CD4-positive, CD25-positive, alpha-beta regulatory T cell (primary cell): ENCODE measurements around the gene KRT74. TPM values are rescaled to one million over a fixed set of nuclear protein-coding genes. Genes with fewer than 3 reads are reported as not detected.

Source experiments
- ATAC-seq, 2 donors: fragments of 150-1000 bp; cut with Tn5 transposase; one replicate each; pipeline ENCODE4 v1.10.0; 2021; ENCODE audit warnings: low read depth in 2 of 2, moderate number of reproducible peaks in 2 of 2, moderate library complexity in 1 of 2
- DNase-seq, 3 donors: peaks; one replicate each; pipeline versions ENCODE4 v3.0.0 to v3.0.0-alpha.2; 2012 to 2022; ENCODE audit warnings: mixed read lengths in 1 of 3
- H3K27ac ChIP-seq: one replicate; pipeline ENCODE4 v1.7.0; 2013; ENCODE audit warnings: mild to moderate bottlenecking, low read length; ENCODE audit not compliant: insufficient read depth, poor library complexity, severe bottlenecking
- H3K27me3 ChIP-seq: one replicate; pipeline ENCODE4 v1.7.0; 2013; ENCODE audit warnings: low read length; ENCODE audit not compliant: control insufficient read depth, insufficient read depth
- H3K36me3 ChIP-seq: one replicate; pipeline ENCODE4 v1.7.0; 2013; ENCODE audit warnings: mild to moderate bottlenecking, low read length, moderate library complexity; ENCODE audit not compliant: control insufficient read depth, insufficient read depth
- H3K4me1 ChIP-seq: 2 replicates; pipeline ENCODE4 v1.7.0; 2013; ENCODE audit warnings: mild to moderate bottlenecking, low read length; ENCODE audit not compliant: insufficient read depth, control insufficient read depth, poor library complexity, severe bottlenecking
- H3K4me3 ChIP-seq: one replicate; pipeline ENCODE4 v1.7.0; 2013; ENCODE audit warnings: low read depth, mild to moderate bottlenecking, low read length, moderate library complexity
- H3K9me3 ChIP-seq, 2 experiments: 1 replicate in 1 of 2; 2 replicates in 1 of 2; pipeline ENCODE4 v1.7.0; 2013; ENCODE audit warnings: low read length in 2 of 2, mild to moderate bottlenecking in 1 of 2, moderate library complexity in 1 of 2; ENCODE audit not compliant: control insufficient read depth in 2 of 2
- H3K27ac Mint-ChIP-seq, 3 donors: one replicate each; pipeline ENCODE4 v1.8.0; 2020 to 2022; ENCODE audit warnings: mild to moderate bottlenecking in 3 of 3, mixed read lengths in 3 of 3, moderate library complexity in 2 of 3
- H3K27me3 Mint-ChIP-seq: one replicate; pipeline ENCODE4 v1.8.0; 2022; ENCODE audit warnings: mild to moderate bottlenecking, mixed read lengths
- H3K36me3 Mint-ChIP-seq: one replicate; pipeline ENCODE4 v1.8.0; 2020; ENCODE audit warnings: mixed read lengths
- H3K4me1 Mint-ChIP-seq, 4 donors: one replicate each; pipeline ENCODE4 v1.8.0; 2020 to 2022; ENCODE audit warnings: mixed read lengths in 4 of 4, mild to moderate bottlenecking in 1 of 4
- H3K4me3 Mint-ChIP-seq, 4 donors: one replicate each; pipeline ENCODE4 v1.8.0; 2020 to 2022; ENCODE audit warnings: mild to moderate bottlenecking in 4 of 4, mixed read lengths in 4 of 4, moderate library complexity in 3 of 4
- H3K9me3 Mint-ChIP-seq, 7 donors: one replicate each; pipeline ENCODE4 v1.8.0; 2020 to 2022; ENCODE audit warnings: mixed read lengths in 7 of 7, mild to moderate bottlenecking in 3 of 7, moderate library complexity in 2 of 7
- polyA plus RNA-seq, 4 donors: library from polyadenylated mRNA; unstranded; fragments of 300-500 nt; fragmentation: Illumina TruSeq; gene quantifications; one replicate each; pipeline ENCODE4 v1.2.3, GENCODE V29; 2021
- total RNA-seq: library from RNA; stranded (reverse); gene quantifications from one replicate; pipeline ENCODE4 v1.2.3, GENCODE V29; 2022

KRT74 gene
- total and polyA plus RNA-seq, 5 donors from 2014 or later, result not detected

GRCh38 chr12:52608161-52608560 is 34.5 kb upstream of the KRT74 start:
- Histone ChIP-seq H3K9me3 (no peaks in the 10 kb centered on the region), H3K4me1 (peaks cover 4% of the 10 kb centered on the region), H3K27ac (no peak overlapping the region), H3K4me3 (no peak overlapping the region), H3K27me3 (peaks cover 7% of the 10 kb centered on the region), H3K36me3 (no peaks in the 10 kb centered on the region)
- ATAC-seq (no peak), DNase-seq (no peak)
- Mint-ChIP-seq H3K27me3 (peaks cover 6% of the 10 kb centered on the region), H3K36me3 (no peaks in the 10 kb centered on the region), H3K27ac (peak overlapping the region in 2 of 3 donors; percentile 48 to 77), H3K9me3 (no peaks in the 10 kb centered on the region), H3K4me3 (no peak overlapping the region), H3K4me1 (peaks cover 0 to 80% (median 6%) of the 10 kb centered on the region in 4 donors)

DNA sequence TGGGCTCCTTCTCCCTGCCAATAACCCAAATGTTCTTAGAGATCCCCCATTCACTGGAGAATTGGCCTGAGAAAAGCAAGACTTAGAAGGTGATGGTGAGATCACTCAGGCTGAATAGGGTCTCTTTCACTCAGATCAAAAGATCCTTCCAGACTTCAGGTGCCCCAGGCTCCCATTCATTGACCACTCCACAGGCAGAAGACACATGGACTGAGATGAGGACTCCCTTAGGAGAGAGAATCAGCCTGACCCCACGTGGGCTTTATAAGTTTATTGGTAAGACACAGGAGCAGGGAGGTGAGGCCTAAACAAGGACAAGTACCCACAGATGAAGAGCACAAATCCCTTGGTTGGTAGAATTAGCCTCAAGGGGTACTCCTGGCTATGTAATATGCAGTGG is 33.7 kb upstream of the KRT74 start:
- Mint-ChIP-seq H3K9me3 (no peaks in the 10 kb centered on the region), H3K27ac (peak overlapping the region; percentile 24 to 71 (median 62)), H3K4me1 (peaks cover 0 to 78% (median 6%) of the 10 kb centered on the region in 4 donors), H3K27me3 (peaks cover 9% of the 10 kb centered on the region), H3K36me3 (no peaks in the 10 kb centered on the region), H3K4me3 (no peak overlapping the region)
- Histone ChIP-seq H3K9me3 (no peaks in the 10 kb centered on the region), H3K4me3 (no peak overlapping the region), H3K27me3 (peaks cover 7% of the 10 kb centered on the region), H3K36me3 (no peaks in the 10 kb centered on the region), H3K4me1 (peaks cover 4% of the 10 kb centered on the region), H3K27ac (no peak overlapping the region)
- no peak for DNase-seq
- no peak for ATAC-seq

GRCh38 chr12:52606581-52607218 is 33.1 kb upstream of the KRT74 start:
- Mint-ChIP-seq H3K4me3 (no peak overlapping the region), H3K36me3 (no peaks in the 10 kb centered on the region), H3K4me1 (peaks cover 0 to 75% (median 6%) of the 10 kb centered on the region in 4 donors), H3K27ac (peak overlapping the region in 2 of 3 donors; percentile 24 to 62), H3K27me3 (peaks cover 14% of the 10 kb centered on the region), H3K9me3 (no peaks in the 10 kb centered on the region)
- peaks cover 7% of the 10 kb centered on the region for H3K27me3 ChIP-seq
- no peak overlapping the region for H3K4me3 ChIP-seq
- H3K36me3 ChIP-seq, result no peaks in the 10 kb centered on the region
- ATAC-seq, result no peak
- no peak for DNase-seq
- no peaks in the 10 kb centered on the region for H3K9me3 ChIP-seq
- H3K4me1 ChIP-seq, result peaks cover 4% of the 10 kb centered on the region
- H3K27ac ChIP-seq, result no peak overlapping the region

DNA sequence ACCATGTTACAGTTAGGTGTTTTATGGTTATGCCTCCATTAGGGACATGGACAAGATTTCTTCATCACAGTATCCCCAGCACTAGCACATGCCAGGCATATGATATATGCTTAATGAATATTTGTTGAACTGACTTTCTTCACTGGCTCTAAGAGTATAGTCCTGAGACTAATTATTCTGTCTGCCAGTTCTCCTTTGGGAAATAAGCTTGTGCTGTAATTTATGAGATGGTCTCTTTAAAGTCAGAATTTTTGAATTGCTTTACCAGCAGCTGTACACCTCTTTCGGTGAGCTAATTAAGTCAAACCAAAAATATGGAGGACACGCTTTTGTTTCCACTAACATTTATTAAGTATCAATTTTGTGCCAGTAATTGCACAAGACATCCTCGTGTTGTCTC is 32.5 kb upstream of the KRT74 start:
- Histone ChIP-seq H3K4me3 (no peak overlapping the region), H3K9me3 (no peaks in the 10 kb centered on the region), H3K27ac (no peak overlapping the region), H3K27me3 (peaks cover 5% of the 10 kb centered on the region), H3K4me1 (peaks cover 4% of the 10 kb centered on the region), H3K36me3 (no peaks in the 10 kb centered on the region)
- peaks cover 14% of the 10 kb centered on the region for H3K27me3 Mint-ChIP-seq
- peak overlapping the region in 2 of 3 donors; percentile 7 to 33 for H3K27ac Mint-ChIP-seq
- H3K4me3 Mint-ChIP-seq, result no peak overlapping the region
- no peaks in the 10 kb centered on the region for H3K9me3 Mint-ChIP-seq
- peaks cover 0 to 69% (median 6%) of the 10 kb centered on the region in 4 donors for H3K4me1 Mint-ChIP-seq
- no peaks in the 10 kb centered on the region for H3K36me3 Mint-ChIP-seq
- DNase-seq (no peak), ATAC-seq (no peak)

DNA sequence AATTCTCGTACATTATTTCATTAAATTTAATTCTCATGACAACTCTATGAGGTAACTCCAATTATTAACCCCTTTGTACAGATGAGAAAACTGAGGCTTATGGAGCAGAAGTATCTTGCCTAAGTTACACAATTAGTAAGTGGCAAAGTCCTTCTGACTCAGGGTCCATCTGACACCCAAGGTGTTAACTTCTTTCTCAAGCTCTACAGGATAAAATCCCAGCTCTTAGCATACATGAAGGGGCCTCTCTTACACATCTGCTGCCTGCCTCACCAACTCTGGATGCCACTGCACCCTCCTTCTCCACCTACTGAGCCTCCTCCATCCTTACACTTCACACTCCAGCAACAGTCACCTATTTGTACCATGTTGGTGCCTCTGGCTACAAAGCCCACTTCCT is 31.9 kb upstream of the KRT74 start:
- H3K4me1 Mint-ChIP-seq, result peaks cover 0 to 65% (median 6%) of the 10 kb centered on the region in 4 donors
- Histone ChIP-seq H3K4me1 (peaks cover 4% of the 10 kb centered on the region), H3K27me3 (peaks cover 5% of the 10 kb centered on the region), H3K9me3 (no peaks in the 10 kb centered on the region), H3K27ac (no peak overlapping the region), H3K36me3 (no peaks in the 10 kb centered on the region), H3K4me3 (no peak overlapping the region)
- peak overlapping the region in 1 of 4 donors; percentile 59 for H3K4me3 Mint-ChIP-seq
- ATAC-seq, result no peak
- H3K36me3 Mint-ChIP-seq, result no peaks in the 10 kb centered on the region
- H3K9me3 Mint-ChIP-seq, result no peaks in the 10 kb centered on the region
- peak overlapping the region; percentile 5 to 87 (median 33) for H3K27ac Mint-ChIP-seq
- peaks cover 14% of the 10 kb centered on the region for H3K27me3 Mint-ChIP-seq
- DNase-seq, result no peak

GRCh38 chr12:52604859-52605258 is 31.2 kb upstream of the KRT74 start:
- Histone ChIP-seq H3K27me3 (peaks cover 5% of the 10 kb centered on the region), H3K4me1 (peaks cover 4% of the 10 kb centered on the region), H3K9me3 (no peaks in the 10 kb centered on the region), H3K4me3 (no peak overlapping the region), H3K36me3 (no peaks in the 10 kb centered on the region), H3K27ac (no peak overlapping the region)
- peak overlapping the region in 3 of 4 donors; percentile 6 to 88 (median 18) for H3K4me3 Mint-ChIP-seq
- no peaks in the 10 kb centered on the region for H3K9me3 Mint-ChIP-seq
- DNase-seq, result peak in 1 of 3 donors; percentile 6
- no peaks in the 10 kb centered on the region for H3K36me3 Mint-ChIP-seq
- ATAC-seq, result no peak
- peaks cover 0 to 61% (median 6%) of the 10 kb centered on the region in 4 donors for H3K4me1 Mint-ChIP-seq
- H3K27ac Mint-ChIP-seq, result peak overlapping the region in 1 of 3 donors; percentile 87
- peaks cover 14% of the 10 kb centered on the region for H3K27me3 Mint-ChIP-seq

DNA sequence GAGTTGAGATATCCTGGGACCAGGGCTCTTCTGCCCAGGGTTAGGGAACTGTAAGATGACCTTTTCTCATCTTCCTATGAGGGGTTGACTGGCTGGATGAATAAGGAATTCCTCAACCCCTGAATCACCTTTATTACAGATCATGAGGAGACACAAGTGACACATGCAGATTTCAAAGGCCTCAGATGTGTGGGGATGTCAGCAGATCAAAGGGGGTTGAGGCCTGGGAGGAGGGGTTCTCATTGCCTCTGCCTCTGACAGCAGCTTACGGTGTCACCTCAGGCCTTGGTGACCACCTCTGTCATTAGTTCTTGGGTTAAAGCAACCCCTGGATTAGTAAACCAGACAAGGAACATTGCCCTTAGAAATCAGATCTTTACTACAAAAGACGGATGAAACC is 29.7 kb upstream of the KRT74 start:
- H3K9me3 ChIP-seq, result no peaks in the 10 kb centered on the region
- H3K36me3 ChIP-seq, result no peaks in the 10 kb centered on the region
- peaks cover 5% of the 10 kb centered on the region for H3K27me3 ChIP-seq
- no peak for ATAC-seq
- peak in 1 of 3 donors; percentile 30 for DNase-seq
- Mint-ChIP-seq H3K27me3 (peaks cover 14% of the 10 kb centered on the region), H3K4me1 (peaks cover 0 to 50% (median 6%) of the 10 kb centered on the region in 4 donors), H3K36me3 (no peaks in the 10 kb centered on the region), H3K27ac (peak overlapping the region in 2 of 3 donors; percentile 35 to 62), H3K9me3 (no peaks in the 10 kb centered on the region), H3K4me3 (peak overlapping the region in 2 of 4 donors; percentile 5 to 12)
- no peaks in the 10 kb centered on the region for H3K4me1 ChIP-seq
- no peak overlapping the region for H3K27ac ChIP-seq
- no peak overlapping the region for H3K4me3 ChIP-seq

DNA sequence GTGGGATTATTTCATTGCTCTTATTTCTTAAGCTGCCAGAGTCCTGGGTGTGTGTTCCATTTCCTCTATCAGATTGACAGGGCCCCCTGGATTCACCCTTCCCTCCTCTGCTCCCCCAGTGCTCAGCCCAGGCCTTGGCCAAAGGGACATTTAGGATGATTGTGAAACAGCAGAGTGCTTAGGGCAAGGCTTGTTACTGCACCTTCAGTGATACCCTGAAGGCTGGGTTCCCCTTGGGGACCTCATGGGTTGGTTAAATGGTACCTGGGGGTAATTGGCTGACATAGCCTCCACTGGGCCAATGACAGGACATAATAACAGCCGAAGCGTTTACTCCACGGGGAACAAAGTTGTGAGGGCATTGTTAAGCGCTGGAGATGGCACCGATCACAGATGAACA is 28.9 kb upstream of the KRT74 start:
- peaks cover 16% of the 10 kb centered on the region for H3K27me3 Mint-ChIP-seq
- Histone ChIP-seq H3K4me1 (no peaks in the 10 kb centered on the region), H3K9me3 (no peaks in the 10 kb centered on the region), H3K27ac (no peak overlapping the region), H3K4me3 (no peak overlapping the region), H3K27me3 (peaks cover 3% of the 10 kb centered on the region), H3K36me3 (no peaks in the 10 kb centered on the region)
- ATAC-seq (no peak), DNase-seq (no peak)
- no peak overlapping the region for H3K4me3 Mint-ChIP-seq
- H3K4me1 Mint-ChIP-seq, result peaks cover 0 to 45% (median 4%) of the 10 kb centered on the region in 4 donors
- no peaks in the 10 kb centered on the region for H3K36me3 Mint-ChIP-seq
- no peaks in the 10 kb centered on the region for H3K9me3 Mint-ChIP-seq
- H3K27ac Mint-ChIP-seq, result peak overlapping the region in 2 of 3 donors; percentile 22 to 59
